Psoas muscle (tissue), 8 donors: Measurements from ENCODE around the gene DOCK10. TPM values are rescaled to one million over a fixed set of nuclear protein-coding genes. Genes with fewer than 3 reads are reported as not detected.
"Not testable (repeated sequence)": the region's sequence is repeated elsewhere in the genome, so short reads cannot be mapped to it uniquely, and the experiment has no call there.

Experiments used
- ATAC-seq, 4 donors: fragments of 200-7000 bp; cut with Tn5 transposase; one replicate each; pipeline ENCODE4 v1.9.1; 2020; ENCODE audit warnings: moderate library complexity in 3 of 4, mild to moderate bottlenecking in 2 of 4
- DNase-seq, 2 donors: peaks; one replicate each; pipeline ENCODE4 v3.0.0-alpha.2; 2020
- H3K27ac ChIP-seq: fragments of 200-600 bp; one replicate; pipeline ENCODE4 v1.8.0; 2022
- H3K27me3 ChIP-seq, 3 donors: fragments of 200-600 bp in 1 of 3; one replicate each; pipeline versions ENCODE4 v1.6.1 to v1.8.0; 2013 to 2022; ENCODE audit warnings: low read length in 2 of 3, mild to moderate bottlenecking in 2 of 3, moderate library complexity in 1 of 3; ENCODE audit not compliant: insufficient read depth in 3 of 3
- H3K36me3 ChIP-seq, 2 donors: fragments of 200-600 bp in 1 of 2; one replicate each; pipeline versions ENCODE4 v1.6.1 to v1.8.0; 2013 to 2022; ENCODE audit warnings: low read depth in 1 of 2, mild to moderate bottlenecking in 1 of 2, moderate library complexity in 1 of 2; ENCODE audit not compliant: insufficient read depth in 1 of 2
- H3K4me1 ChIP-seq: fragments of 200-600 bp; one replicate; pipeline ENCODE4 v1.8.0; 2022
- H3K4me3 ChIP-seq: fragments of 200-600 bp; one replicate; pipeline ENCODE4 v1.8.0; 2022; ENCODE audit warnings: mild to moderate bottlenecking
- H3K9me3 ChIP-seq: fragments of 200-600 bp; one replicate; pipeline ENCODE4 v1.8.0; 2022
- WGBS, 3 donors: extraction: QIAGEN DNeasy Blood & Tissue Kit; methylation state at CpG; one replicate each; pipeline versions ENCODE4 v1.1.6 to v1.1.7; 2013; 5-methylcytosine and 5-hydroxymethylcytosine counted together
- intact Hi-C, 2 donors: fragments of 100-400 bp; cut with DNase I; formaldehyde crosslinking; loops; one replicate each; pipeline versions ENCODE4 v1.11.0 to v1.14.2; 2022
- polyA plus RNA-seq, 3 donors: library from polyadenylated mRNA; stranded (reverse); fragments of 200-250 nt; gene quantifications; one replicate each; pipeline ENCODE4 v1.2.3, GENCODE V29; 2013
- total RNA-seq, 4 donors: library from RNA; stranded (reverse); fragmentation: NEBNext Ultra II Directional in 2 of 4; extraction: Animal tissue kit (Norgen Biotek cat#: 25700) in 2 of 4; gene quantifications; one replicate each; pipeline versions ENCODE4 v1.2.1 to v1.2.4, GENCODE V29; 2021 to 2023
- TF ChIP-seq, protein P1 (sequence below): fragments of 200-600 bp; IDR thresholded peaks from one replicate; pipeline ENCODE4 v1.8.0; 2022; ENCODE audit warnings: antibody characterized with exemption
- donor health status: healthy with polysubstance abuse.
- donor health status: DM: no; HTN: no; CAD: no; lungs with moderate emphysema.
- donor health status: Bipolar disorder and iron deficiency.
- donor health status: healthy.
- donor health status: DM: yes; HTN: yes; CAD: no.
- donor health status: DM: no; HTN: no; CAD: no.
- donor health status: DM: no; HTN: no; CAD: no.
- donor health status: DM: yes; HTN: yes; CAD: no.

DOCK10 gene
- total and polyA plus RNA-seq, 7 donors, result 0.17 to 4.4 (median 1.0) TPM

DNA sequence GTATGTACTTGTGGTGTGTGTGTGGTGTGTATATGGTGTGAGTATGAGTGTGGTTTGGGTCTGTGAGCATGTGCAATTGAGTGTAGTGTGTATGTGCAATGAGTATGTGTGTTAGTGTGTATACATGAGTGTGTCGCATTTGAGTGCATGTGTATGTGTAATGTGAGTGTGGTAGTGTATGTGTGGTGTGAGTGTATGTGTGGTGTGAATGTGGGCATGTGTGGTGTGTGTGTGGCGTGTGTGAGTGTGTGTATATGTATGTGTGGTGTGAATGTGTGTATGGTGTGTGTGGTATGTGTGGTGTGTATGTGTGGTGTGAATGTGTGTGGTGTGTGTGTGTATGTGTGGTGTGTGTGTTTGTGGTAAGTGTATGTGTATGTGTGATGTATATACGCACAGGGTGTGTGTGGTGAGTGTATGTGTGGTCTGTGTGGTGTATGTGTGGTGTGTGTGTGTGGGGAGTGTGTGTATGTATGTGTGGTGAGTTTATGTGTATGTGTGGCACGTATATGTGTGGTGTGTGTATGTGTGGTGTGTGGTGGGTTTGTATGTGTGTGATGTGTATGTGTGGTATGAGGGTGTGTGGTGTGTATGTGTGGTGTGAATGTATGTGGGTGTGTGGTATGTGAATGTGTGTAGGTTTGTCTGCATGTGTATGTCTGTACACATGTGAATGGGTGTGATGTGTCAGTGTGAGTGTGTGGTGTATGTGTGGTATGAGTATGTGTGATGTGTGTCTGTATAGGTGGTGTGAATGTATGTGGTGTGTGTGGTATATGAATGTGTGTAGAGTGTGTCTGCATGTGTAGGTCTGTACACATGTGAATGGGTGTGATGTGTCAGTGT lies 123.4 kb downstream of the DOCK10 start:
- H3K4me3 ChIP-seq, result no peak overlapping the region
- DNase-seq (no peak), ATAC-seq (no peak)
- peaks cover 11% of the 10 kb centered on the region for H3K4me1 ChIP-seq
- no peaks in the 10 kb centered on the region for H3K36me3 ChIP-seq
- WGBS, 3 donors, result 97 to 99% (median 98%) methylated on average over 4 of the region's 4 CpGs
- intact Hi-C loops, result no loop called here
- no peaks in the 10 kb centered on the region for H3K27me3 ChIP-seq
- no peaks in the 10 kb centered on the region for H3K9me3 ChIP-seq
- H3K27ac ChIP-seq, result no peak overlapping the region
- TF ChIP-seq, protein P1, sequence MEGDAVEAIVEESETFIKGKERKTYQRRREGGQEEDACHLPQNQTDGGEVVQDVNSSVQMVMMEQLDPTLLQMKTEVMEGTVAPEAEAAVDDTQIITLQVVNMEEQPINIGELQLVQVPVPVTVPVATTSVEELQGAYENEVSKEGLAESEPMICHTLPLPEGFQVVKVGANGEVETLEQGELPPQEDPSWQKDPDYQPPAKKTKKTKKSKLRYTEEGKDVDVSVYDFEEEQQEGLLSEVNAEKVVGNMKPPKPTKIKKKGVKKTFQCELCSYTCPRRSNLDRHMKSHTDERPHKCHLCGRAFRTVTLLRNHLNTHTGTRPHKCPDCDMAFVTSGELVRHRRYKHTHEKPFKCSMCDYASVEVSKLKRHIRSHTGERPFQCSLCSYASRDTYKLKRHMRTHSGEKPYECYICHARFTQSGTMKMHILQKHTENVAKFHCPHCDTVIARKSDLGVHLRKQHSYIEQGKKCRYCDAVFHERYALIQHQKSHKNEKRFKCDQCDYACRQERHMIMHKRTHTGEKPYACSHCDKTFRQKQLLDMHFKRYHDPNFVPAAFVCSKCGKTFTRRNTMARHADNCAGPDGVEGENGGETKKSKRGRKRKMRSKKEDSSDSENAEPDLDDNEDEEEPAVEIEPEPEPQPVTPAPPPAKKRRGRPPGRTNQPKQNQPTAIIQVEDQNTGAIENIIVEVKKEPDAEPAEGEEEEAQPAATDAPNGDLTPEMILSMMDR, result no peak

DNA sequence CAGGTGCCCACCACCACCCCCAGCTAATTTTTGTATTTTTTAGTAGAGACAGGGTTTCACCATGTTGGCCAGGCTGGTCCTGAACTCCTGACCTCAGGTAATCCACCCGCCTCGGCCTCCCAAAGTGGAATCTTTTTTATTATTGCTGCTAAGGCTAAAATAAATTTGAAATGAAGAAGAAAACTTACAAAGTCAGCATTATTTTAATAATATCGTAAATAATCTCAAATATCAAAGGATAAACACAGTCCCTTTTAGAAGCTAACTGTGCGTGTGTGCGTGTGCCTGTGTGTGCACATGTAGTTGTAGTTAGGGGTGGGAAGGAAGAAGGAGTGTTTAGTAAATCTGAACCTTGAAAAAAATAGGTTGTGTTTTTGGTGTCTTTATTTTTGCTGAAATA lies 125.0 kb downstream of the DOCK10 start:
- 95 to 96% (median 95%) methylated on average over 5 of the region's 5 CpGs for WGBS, 3 donors

DNA sequence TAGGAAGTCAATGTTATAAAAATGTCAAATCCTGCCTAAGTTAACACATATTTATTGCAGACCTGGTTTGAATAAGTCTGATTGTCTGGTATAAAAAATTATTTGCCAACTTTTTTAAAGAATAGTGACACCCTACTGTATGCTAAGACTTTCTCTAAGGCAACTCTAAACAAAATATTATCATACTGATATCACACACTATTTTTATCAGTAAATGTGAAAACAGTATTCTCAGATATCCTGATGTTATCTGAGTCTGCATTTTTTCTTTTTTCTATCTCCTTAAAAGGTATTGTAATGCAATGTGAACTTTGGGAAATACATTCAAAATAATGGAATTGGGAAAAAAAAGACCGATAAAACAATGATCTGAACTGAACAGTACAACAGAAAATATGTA lies 127.1 kb downstream of the DOCK10 start:
- Histone ChIP-seq H3K4me3 (no peak overlapping the region), H3K9me3 (no peaks in the 10 kb centered on the region), H3K4me1 (peaks cover 22% of the 10 kb centered on the region), H3K27ac (no peak overlapping the region), H3K27me3 (no peaks in the 10 kb centered on the region), H3K36me3 (no peaks in the 10 kb centered on the region)
- intact Hi-C loops, result no loop called here
- 92 to 93% (median 92%) methylated on average over 1 of the region's 1 CpG for WGBS, 3 donors
- TF ChIP-seq, protein P1, result no peak
- DNase-seq, result no peak
- no peak for ATAC-seq

More for the DNA sequence above, 125.0 kb downstream of the DOCK10 start:
- DNase-seq, intact Hi-C loops, ATAC-seq, H3K9me3 ChIP-seq, H3K36me3 ChIP-seq, H3K27ac ChIP-seq, H3K4me3 ChIP-seq, H3K27me3 ChIP-seq: not testable (repeated sequence)
- peaks cover 11% of the 10 kb centered on the region for H3K4me1 ChIP-seq

DNA sequence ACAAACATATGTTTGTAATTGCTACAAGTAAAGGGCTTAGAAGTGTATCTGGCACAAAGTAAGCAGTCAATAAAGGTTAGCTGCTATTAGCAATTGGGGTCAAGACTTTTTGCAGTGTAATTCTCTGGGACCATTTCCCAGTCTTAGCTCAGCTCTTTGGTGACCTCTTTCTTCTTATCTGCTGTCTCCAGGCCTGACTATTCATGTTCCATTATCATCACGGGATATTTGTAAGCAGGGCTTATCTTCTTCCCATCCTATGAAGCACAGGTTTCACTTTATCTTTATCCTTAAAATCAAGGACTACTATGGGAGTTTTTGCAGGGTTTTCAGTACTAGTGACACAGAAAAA lies 131.7 kb downstream of the DOCK10 start:
- intact Hi-C loops, result no loop called here
- ATAC-seq (peak in 2 of 4 donors; percentile 47 to 49), DNase-seq (no peak)
- H3K27me3 ChIP-seq, result no peaks in the 10 kb centered on the region
- H3K36me3 ChIP-seq, result no peaks in the 10 kb centered on the region
- 7 to 9% (median 8%) methylated on average over 1 of the region's 1 CpG for WGBS, 3 donors
- H3K27ac ChIP-seq, result no peak overlapping the region
- H3K4me3 ChIP-seq, result no peak overlapping the region
- TF ChIP-seq, protein P1, result no peak
- peaks cover 18% of the 10 kb centered on the region for H3K4me1 ChIP-seq
- no peaks in the 10 kb centered on the region for H3K9me3 ChIP-seq

DNA sequence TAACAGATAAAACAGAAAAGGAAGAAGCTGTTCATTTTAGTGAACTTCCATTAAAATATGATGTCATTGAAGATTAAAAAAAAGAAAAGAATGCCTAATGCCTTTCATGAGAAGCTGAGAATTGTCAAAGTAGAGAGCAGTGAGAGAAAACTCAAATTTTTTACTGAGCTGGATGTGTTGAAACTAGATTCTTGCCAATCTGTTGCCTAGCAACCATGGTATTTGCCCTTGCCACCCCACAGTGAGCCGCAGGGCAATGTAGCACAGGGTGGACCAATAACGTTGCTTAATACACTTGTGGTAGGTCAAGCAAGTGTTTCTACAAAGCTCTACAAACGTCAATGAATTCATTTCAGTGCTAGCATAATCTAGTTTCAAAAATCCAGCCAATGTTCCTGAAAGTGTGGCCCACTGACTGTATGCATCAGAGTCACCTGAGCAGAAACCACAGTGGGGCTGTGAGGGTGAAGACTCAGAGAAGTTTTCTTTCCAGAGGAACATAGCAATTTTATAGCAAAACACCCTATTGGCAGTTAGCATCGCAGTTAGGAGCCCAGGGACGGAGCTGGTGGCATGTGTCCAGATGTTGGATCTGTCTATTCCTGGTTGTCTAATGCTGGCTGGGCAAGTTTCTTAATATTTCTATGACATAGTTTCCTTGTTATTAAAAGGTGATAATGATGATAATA lies 132.2 kb downstream of the DOCK10 start:
- Histone ChIP-seq H3K9me3 (no peaks in the 10 kb centered on the region), H3K4me3 (no peak overlapping the region), H3K36me3 (no peaks in the 10 kb centered on the region), H3K4me1 (peaks cover 14% of the 10 kb centered on the region), H3K27me3 (no peaks in the 10 kb centered on the region), H3K27ac (no peak overlapping the region)
- DNase-seq (peak; percentile 32 to 63), ATAC-seq (peak in 3 of 4 donors; percentile 42 to 64 (median 59))
- intact Hi-C loops, result no loop called here
- TF ChIP-seq, protein P1, result no peak
- WGBS, 3 donors, result 10 to 22% (median 21%) methylated on average over 5 of the region's 5 CpGs
